ENCODE measurements around the gene ABR.

- TF ChIP-seq, protein P1, sequence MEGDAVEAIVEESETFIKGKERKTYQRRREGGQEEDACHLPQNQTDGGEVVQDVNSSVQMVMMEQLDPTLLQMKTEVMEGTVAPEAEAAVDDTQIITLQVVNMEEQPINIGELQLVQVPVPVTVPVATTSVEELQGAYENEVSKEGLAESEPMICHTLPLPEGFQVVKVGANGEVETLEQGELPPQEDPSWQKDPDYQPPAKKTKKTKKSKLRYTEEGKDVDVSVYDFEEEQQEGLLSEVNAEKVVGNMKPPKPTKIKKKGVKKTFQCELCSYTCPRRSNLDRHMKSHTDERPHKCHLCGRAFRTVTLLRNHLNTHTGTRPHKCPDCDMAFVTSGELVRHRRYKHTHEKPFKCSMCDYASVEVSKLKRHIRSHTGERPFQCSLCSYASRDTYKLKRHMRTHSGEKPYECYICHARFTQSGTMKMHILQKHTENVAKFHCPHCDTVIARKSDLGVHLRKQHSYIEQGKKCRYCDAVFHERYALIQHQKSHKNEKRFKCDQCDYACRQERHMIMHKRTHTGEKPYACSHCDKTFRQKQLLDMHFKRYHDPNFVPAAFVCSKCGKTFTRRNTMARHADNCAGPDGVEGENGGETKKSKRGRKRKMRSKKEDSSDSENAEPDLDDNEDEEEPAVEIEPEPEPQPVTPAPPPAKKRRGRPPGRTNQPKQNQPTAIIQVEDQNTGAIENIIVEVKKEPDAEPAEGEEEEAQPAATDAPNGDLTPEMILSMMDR (IDR thresholded peaks at IDR 0.05), result no peak
- TF ChIP-seq POLR2A (IDR thresholded peaks at IDR 0.05) (no peak), POLR2AphosphoS5 (IDR thresholded peaks at IDR 0.05) (no peak), EP300 (IDR thresholded peaks at IDR 0.05; ENCODE audit: low read depth) (no peak)
Measured at GRCh38 chr17:1031711-1032110, 148.1 kb downstream of the ABR start.

All from transverse colon (tissue), 4 donors.